Measurements from ENCODE around the gene VPS54. TPM values are rescaled to one million over a fixed set of nuclear protein-coding genes. Genes with fewer than 3 reads are reported as not detected.

VPS54 gene
- total and polyA plus RNA-seq, 7 experiments from 2014 or later, result 4.5 to 20.8 (median 14.6) TPM

DNA sequence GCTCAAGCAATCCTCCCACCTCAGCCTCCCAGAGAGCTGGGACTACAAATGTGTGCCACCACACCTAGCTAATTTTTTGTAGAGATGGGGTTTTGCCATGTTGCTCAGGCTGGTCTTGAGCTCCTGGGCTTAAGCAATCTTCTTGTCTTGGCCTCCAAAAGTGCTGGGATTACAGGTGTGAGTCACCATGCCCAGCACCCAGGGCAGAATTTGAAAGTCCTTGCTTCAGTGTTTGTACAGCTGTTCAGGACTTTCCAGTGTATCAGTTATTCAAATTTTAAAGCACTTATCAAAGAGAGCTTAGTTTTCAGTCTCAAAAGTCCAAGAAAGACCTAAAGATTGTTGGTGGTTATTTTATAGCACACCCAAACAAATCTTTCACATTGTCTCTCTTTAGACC is 43.6 kb upstream of the VPS54 start:
- intact Hi-C loops (cut with micrococcal nuclease), result loop anchor here in 1 of 2 donors (1.0 kb wide), 1 partner anchor 11 kb away; no protein-coding TSS in a partner anchor
- H3K27me3 ChIP-seq (ENCODE audit: control insufficient read depth in 2 of 2, insufficient read depth in 2 of 2, low read length in 2 of 2), result no peaks in the 10 kb centered on the region
- Mint-ChIP-seq H3K9me3 (no peaks in the 10 kb centered on the region), H3K36me3 (peaks cover 0 to 3% (median 0%) of the 10 kb centered on the region in 5 donors), H3K27me3 (no peaks in the 10 kb centered on the region), H3K4me3 (no peak overlapping the region), H3K4me1 (peaks cover 15 to 46% (median 31%) of the 10 kb centered on the region in 7 donors), H3K27ac (peak overlapping the region in 8 of 9 donors; percentile 83 to 97 (median 92))
- CTCF ChIA-PET, result interaction anchor here (0.8 to 1.3 kb wide), 2 partner anchors 264 to 266 kb away, joined by 3 to 5 read pairs; no protein-coding TSS in a partner anchor
- POLR2A ChIA-PET, result interaction anchor here (0.8 to 1.4 kb wide), 3 partner anchors 11 to 265 kb away, joined by 3 read pairs; no protein-coding TSS in a partner anchor
- peaks cover 0 to 22% of the 10 kb centered on the region in 2 donors for H3K4me1 ChIP-seq (ENCODE audit: control insufficient read depth in 2 of 2, insufficient read depth in 2 of 2, low read length in 2 of 2)
- H3K36me3 ChIP-seq (ENCODE audit: control insufficient read depth in 2 of 3, insufficient read depth in 3 of 3, low read length in 3 of 3), result no peaks in the 10 kb centered on the region
- H3K4me3 ChIP-seq (ENCODE audit: low read length), result no peak overlapping the region
- no peak for DNase-seq
- H3K9me3 ChIP-seq (ENCODE audit: control insufficient read depth in 2 of 3, low read length in 3 of 3), result no peaks in the 10 kb centered on the region
- no peak overlapping the region for H3K27ac ChIP-seq (ENCODE audit: low read depth, low read length)
- no peak for ATAC-seq

DNA sequence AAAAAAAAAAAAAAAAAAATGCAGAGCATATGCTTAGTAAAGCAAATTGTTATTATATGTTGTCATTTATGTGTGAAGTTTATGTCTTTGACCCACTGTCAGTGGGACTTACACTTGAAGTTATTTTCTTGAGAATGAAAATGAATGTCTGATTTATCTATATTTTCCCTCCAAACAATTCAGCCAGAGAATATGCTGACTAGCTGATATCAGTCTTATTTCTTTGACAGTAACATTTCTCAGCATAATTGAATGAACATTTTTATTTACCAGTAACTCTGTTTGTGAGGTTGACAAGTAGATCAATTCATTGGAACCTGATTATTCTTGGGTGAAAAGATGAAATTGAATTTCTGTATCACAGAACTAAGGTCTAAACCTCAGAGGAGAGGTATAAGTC is 40.0 kb upstream of the VPS54 start:
- ChIA-PET POLR2A (no interaction called here), CTCF (interaction anchor here (0.6 to 0.7 kb wide), 2 partner anchors 31 to 249 kb away, joined by 3 to 4 read pairs; no protein-coding TSS in a partner anchor)
- DNase-seq (no peak), ATAC-seq (no peak)
- H3K4me1 Mint-ChIP-seq, result peaks cover 16 to 38% (median 27%) of the 10 kb centered on the region in 7 donors
- Histone ChIP-seq H3K27me3 (ENCODE audit: control insufficient read depth in 2 of 2, insufficient read depth in 2 of 2, low read length in 2 of 2) (no peaks in the 10 kb centered on the region), H3K9me3 (ENCODE audit: control insufficient read depth in 2 of 3, low read length in 3 of 3) (no peaks in the 10 kb centered on the region), H3K36me3 (ENCODE audit: control insufficient read depth in 2 of 3, insufficient read depth in 3 of 3, low read length in 3 of 3) (no peaks in the 10 kb centered on the region), H3K4me3 (ENCODE audit: low read length) (no peak overlapping the region), H3K27ac (ENCODE audit: low read depth, low read length) (no peak overlapping the region), H3K4me1 (ENCODE audit: control insufficient read depth in 2 of 2, insufficient read depth in 2 of 2, low read length in 2 of 2) (peaks cover 0 to 18% of the 10 kb centered on the region in 2 donors)
- H3K27ac Mint-ChIP-seq, result no peak overlapping the region
- intact Hi-C loops (cut with micrococcal nuclease), result no loop called here
- no peak overlapping the region for H3K4me3 Mint-ChIP-seq
- no peaks in the 10 kb centered on the region for H3K36me3 Mint-ChIP-seq
- H3K27me3 Mint-ChIP-seq, result peaks cover 0 to 2% (median 0%) of the 10 kb centered on the region in 5 donors
- peaks cover 0 to 2% (median 0%) of the 10 kb centered on the region in 11 donors for H3K9me3 Mint-ChIP-seq

DNA sequence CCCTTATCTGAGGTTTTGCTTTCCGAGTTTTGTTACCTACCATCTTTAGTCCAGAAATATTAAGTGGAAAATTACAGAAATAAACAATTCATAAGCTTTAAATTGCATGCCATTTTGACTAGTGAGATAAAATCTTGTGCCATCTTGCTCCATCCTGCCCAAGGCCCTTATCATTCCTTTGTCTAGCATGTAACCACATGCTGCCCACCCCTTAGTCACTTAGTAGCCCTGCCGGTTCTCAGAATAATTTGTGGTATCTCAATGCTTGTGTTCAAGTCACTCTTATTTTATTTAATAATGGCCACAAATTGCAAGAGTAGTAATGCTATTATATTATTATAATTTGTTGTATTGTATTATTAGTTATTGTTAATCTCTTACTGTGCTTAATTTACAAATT is 36.8 kb upstream of the VPS54 start:
- ATAC-seq (no peak), DNase-seq (no peak)
- Histone ChIP-seq H3K4me3 (ENCODE audit: low read length) (no peak overlapping the region), H3K27me3 (ENCODE audit: control insufficient read depth in 2 of 2, insufficient read depth in 2 of 2, low read length in 2 of 2) (no peaks in the 10 kb centered on the region), H3K27ac (ENCODE audit: low read depth, low read length) (no peak overlapping the region), H3K4me1 (ENCODE audit: control insufficient read depth in 2 of 2, insufficient read depth in 2 of 2, low read length in 2 of 2) (peaks cover 0 to 29% of the 10 kb centered on the region in 2 donors), H3K36me3 (ENCODE audit: control insufficient read depth in 2 of 3, insufficient read depth in 3 of 3, low read length in 3 of 3) (no peaks in the 10 kb centered on the region), H3K9me3 (ENCODE audit: control insufficient read depth in 2 of 3, low read length in 3 of 3) (no peaks in the 10 kb centered on the region)
- ChIA-PET CTCF (interaction anchor here (1.0 to 11.7 kb wide), 3 partner anchors 271 to 432 kb away, joined by 3 to 289 read pairs (median 13); no protein-coding TSS in a partner anchor), POLR2A (interaction anchor here (1.9 kb wide), 1 partner anchor 271 kb away, joined by 5 read pairs; no protein-coding TSS in a partner anchor)
- Mint-ChIP-seq H3K4me3 (no peak overlapping the region), H3K4me1 (peaks cover 28 to 50% (median 45%) of the 10 kb centered on the region in 7 donors), H3K36me3 (no peaks in the 10 kb centered on the region), H3K27me3 (peaks cover 0 to 3% (median 0%) of the 10 kb centered on the region in 5 donors), H3K27ac (no peak overlapping the region), H3K9me3 (peaks cover 0 to 2% (median 0%) of the 10 kb centered on the region in 11 donors)
- intact Hi-C loops (cut with micrococcal nuclease), result no loop called here

DNA sequence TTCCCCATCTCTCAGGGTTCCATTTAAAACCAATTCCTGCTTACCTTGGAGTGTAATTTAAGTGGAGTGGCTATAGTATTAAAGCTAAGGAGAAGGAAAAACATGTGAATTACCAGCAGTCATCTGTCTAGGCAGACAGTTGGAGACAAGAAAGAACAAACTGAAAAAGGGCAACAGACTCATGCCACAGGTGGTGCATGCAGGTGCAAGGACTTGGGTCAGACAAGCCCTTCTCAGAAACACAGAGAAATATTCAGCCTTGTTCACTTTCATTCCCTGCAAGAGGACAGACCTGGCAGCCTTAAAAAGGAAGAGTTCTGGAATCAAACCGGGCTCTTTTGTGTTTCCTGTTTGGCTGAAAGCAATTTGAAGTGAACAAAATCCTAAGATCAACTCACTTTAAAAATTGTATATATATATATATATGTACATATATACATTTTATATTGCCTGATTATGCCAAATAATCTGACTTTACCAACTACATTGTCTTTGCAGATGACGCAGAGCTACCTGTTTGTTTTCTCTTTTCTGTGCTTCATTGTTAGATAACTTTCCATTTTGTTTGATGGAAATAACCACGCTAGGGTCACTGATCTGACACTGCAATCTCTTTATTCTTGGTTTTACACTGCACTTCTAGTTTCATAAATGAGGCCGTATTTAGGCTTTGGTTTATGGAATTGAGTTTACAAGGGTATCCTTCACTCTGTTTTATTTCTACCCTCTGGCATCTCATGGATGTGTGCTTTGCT is 35.1 kb upstream of the VPS54 start:
- no peaks in the 10 kb centered on the region for H3K36me3 Mint-ChIP-seq
- H3K4me1 Mint-ChIP-seq, result peaks cover 34 to 62% (median 54%) of the 10 kb centered on the region in 7 donors
- ATAC-seq (no peak), DNase-seq (no peak)
- peaks cover 0 to 3% (median 0%) of the 10 kb centered on the region in 5 donors for H3K27me3 Mint-ChIP-seq
- no peaks in the 10 kb centered on the region for H3K9me3 ChIP-seq (ENCODE audit: control insufficient read depth in 2 of 3, low read length in 3 of 3)
- peaks cover 0 to 2% (median 0%) of the 10 kb centered on the region in 11 donors for H3K9me3 Mint-ChIP-seq
- POLR2A ChIA-PET, result interaction anchor here (1.0 to 7.4 kb wide), 2 partner anchors 10 to 273 kb away, joined by 3 to 85 read pairs; no protein-coding TSS in a partner anchor
- CTCF ChIA-PET, result interaction anchor here (0.7 to 11.7 kb wide), 5 partner anchors 31 to 274 kb away, joined by 3 to 289 read pairs (median 3); no protein-coding TSS in a partner anchor
- H3K36me3 ChIP-seq (ENCODE audit: control insufficient read depth in 2 of 3, insufficient read depth in 3 of 3, low read length in 3 of 3), result no peaks in the 10 kb centered on the region
- H3K27ac ChIP-seq (ENCODE audit: low read depth, low read length), result no peak overlapping the region
- intact Hi-C loops (cut with micrococcal nuclease), result no loop called here
- peaks cover 3 to 36% of the 10 kb centered on the region in 2 donors for H3K4me1 ChIP-seq (ENCODE audit: control insufficient read depth in 2 of 2, insufficient read depth in 2 of 2, low read length in 2 of 2)
- no peak overlapping the region for H3K4me3 ChIP-seq (ENCODE audit: low read length)
- H3K4me3 Mint-ChIP-seq, result peak overlapping the region in 3 of 10 donors; percentile 41 to 68 (median 59)
- peak overlapping the region in 8 of 9 donors; percentile 33 to 92 (median 76) for H3K27ac Mint-ChIP-seq
- no peaks in the 10 kb centered on the region for H3K27me3 ChIP-seq (ENCODE audit: control insufficient read depth in 2 of 2, insufficient read depth in 2 of 2, low read length in 2 of 2)

DNA sequence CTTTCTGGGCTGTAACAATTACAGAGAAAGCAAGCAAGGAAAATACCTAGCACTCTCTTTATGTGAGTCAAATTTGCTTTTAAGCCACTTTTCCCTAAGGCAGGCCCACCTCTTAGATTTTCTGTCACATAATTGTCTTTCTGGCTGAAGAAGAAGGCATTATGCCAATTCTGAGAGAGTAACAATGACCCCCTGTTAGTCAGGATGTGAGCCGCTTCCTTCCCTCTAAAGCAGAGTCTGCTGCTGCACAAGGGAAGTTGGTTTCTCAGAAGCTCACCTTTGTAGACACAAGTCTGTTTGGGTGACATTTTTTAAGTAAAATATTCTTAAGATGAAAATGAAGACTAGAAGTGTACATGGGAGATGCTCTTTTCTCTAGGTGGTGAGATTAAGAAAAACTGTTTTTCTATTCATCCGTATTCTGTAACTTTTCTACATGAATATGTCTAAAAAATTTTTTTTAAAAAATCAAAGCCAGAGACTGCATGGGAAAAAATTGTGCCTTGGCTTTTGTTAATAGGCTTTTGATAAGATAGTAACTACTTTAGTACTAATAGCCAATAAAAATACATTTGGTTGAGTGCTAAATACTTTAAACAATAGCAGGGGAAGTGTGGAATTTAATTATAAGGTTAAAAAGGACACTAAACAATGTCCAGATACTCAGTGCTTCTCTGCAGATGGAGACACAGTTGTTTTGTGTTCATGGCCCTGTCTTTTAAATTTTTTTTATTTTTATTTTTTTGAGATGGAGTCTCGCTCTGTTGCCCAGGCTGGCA is 33.4 kb upstream of the VPS54 start:
- no peaks in the 10 kb centered on the region for H3K36me3 Mint-ChIP-seq
- DNase-seq (peak in 7 of 9 donors; percentile 14 to 63 (median 44)), ATAC-seq (peak; percentile 48)
- no peak overlapping the region for H3K27ac ChIP-seq (ENCODE audit: low read depth, low read length)
- peaks cover 0 to 2% (median 0%) of the 10 kb centered on the region in 11 donors for H3K9me3 Mint-ChIP-seq
- no peaks in the 10 kb centered on the region for H3K27me3 ChIP-seq (ENCODE audit: control insufficient read depth in 2 of 2, insufficient read depth in 2 of 2, low read length in 2 of 2)
- no peak overlapping the region for H3K4me3 ChIP-seq (ENCODE audit: low read length)
- peak overlapping the region in 8 of 9 donors; percentile 38 to 92 (median 85) for H3K27ac Mint-ChIP-seq
- H3K4me3 Mint-ChIP-seq, result peak overlapping the region in 9 of 10 donors; percentile 23 to 68 (median 53)
- ChIA-PET CTCF (interaction anchor here (0.6 to 11.7 kb wide), 5 partner anchors 26 to 695 kb away, joined by 3 to 289 read pairs (median 3); no protein-coding TSS in a partner anchor), POLR2A (interaction anchor here (0.7 to 7.4 kb wide), 7 partner anchors 74 to 1073 kb away, joined by 3 to 85 read pairs (median 3); no protein-coding TSS in a partner anchor)
- peaks cover 3 to 37% of the 10 kb centered on the region in 2 donors for H3K4me1 ChIP-seq (ENCODE audit: control insufficient read depth in 2 of 2, insufficient read depth in 2 of 2, low read length in 2 of 2)
- H3K9me3 ChIP-seq (ENCODE audit: control insufficient read depth in 2 of 3, low read length in 3 of 3), result no peaks in the 10 kb centered on the region
- intact Hi-C loops (cut with micrococcal nuclease), result loop anchor here in 1 of 2 donors (1.0 to 2.0 kb wide), 2 partner anchors 11 to 16 kb away; no protein-coding TSS in a partner anchor
- H3K27me3 Mint-ChIP-seq, result peaks cover 0 to 3% (median 0%) of the 10 kb centered on the region in 5 donors
- no peaks in the 10 kb centered on the region for H3K36me3 ChIP-seq (ENCODE audit: control insufficient read depth in 2 of 3, insufficient read depth in 3 of 3, low read length in 3 of 3)
- H3K4me1 Mint-ChIP-seq, result peaks cover 35 to 62% (median 54%) of the 10 kb centered on the region in 7 donors
